GM19468 (cell line): Measurements from ENCODE around the gene KPTN.

Experiments
- ATAC-seq: cut with Tn5 transposase; IDR thresholded peaks from one replicate; pipeline ENCODE4 v1.9.1; 2021; ENCODE audit warnings: mild to moderate bottlenecking, moderate library complexity, moderate number of reproducible peaks; ENCODE audit not compliant: unreplicated experiment; ENCODE audit errors: extremely low read depth

The KPTN gene

GRCh38 chr19:47483800-47484690 is at the start of gene KPTN:
KPTN (minus strand) TSS chr19:47484219; CDS start chr19:47484160, 59 bp downstream.
- peak; percentile 37 for ATAC-seq

- ATAC-seq = no peak
Observed at GRCh38 chr19:47531640-47532387, 47.8 kb upstream of the KPTN start.

GRCh38 chr19:47529018-47529742 is 45.2 kb upstream of the KPTN start:
- ATAC-seq = no peak

GRCh38 chr19:47526798-47527197 is 42.8 kb upstream of the KPTN start:
- ATAC-seq = no peak

GRCh38 chr19:47523473-47523872 is 39.5 kb upstream of the KPTN start:
- ATAC-seq = no peak

GRCh38 chr19:47521473-47522180 is 37.6 kb upstream of the KPTN start:
- no peak for ATAC-seq

- no peak for ATAC-seq
Observed at GRCh38 chr19:47520839-47521238, 36.8 kb upstream of the KPTN start.

GRCh38 chr19:47520343-47520806 is 36.4 kb upstream of the KPTN start:
- no peak for ATAC-seq

GRCh38 chr19:47518854-47519253 is 34.8 kb upstream of the KPTN start:
- no peak for ATAC-seq

- ATAC-seq = peak; percentile 22
Observed at GRCh38 chr19:47518139-47518538, 34.1 kb upstream of the KPTN start.

GRCh38 chr19:47514869-47515588 is 31.0 kb upstream of the KPTN start, which contains the start of gene NAPA:
NAPA (minus strand) TSS chr19:47515063; CDS start chr19:47514940, 123 bp downstream.
- ATAC-seq = peak; percentile 53

GRCh38 chr19:47514151-47514868 is 30.3 kb upstream of the KPTN start:
- no peak for ATAC-seq

GRCh38 chr19:47512948-47513319 is 28.9 kb upstream of the KPTN start:
- no peak for ATAC-seq

GRCh38 chr19:47512183-47512947 is 28.3 kb upstream of the KPTN start:
- no peak for ATAC-seq

- no peak for ATAC-seq
Observed at GRCh38 chr19:47511681-47512080, 27.7 kb upstream of the KPTN start.

- no peak for ATAC-seq
Observed at GRCh38 chr19:47511128-47511517, 27.1 kb upstream of the KPTN start.

- no peak for ATAC-seq
Observed at GRCh38 chr19:47510516-47511127, 26.6 kb upstream of the KPTN start.
